Neural progenitor cell (in vitro differentiated cells): ENCODE data around the gene TMEM139.

Experiments used
- EZH2 ChIP-seq: fragments of 200-600 bp; sonication (generic); IDR thresholded peaks from 2 replicates; pipeline ENCODE4 v1.6.1; 2017; ENCODE audit warnings: antibody characterized with exemption, mild to moderate bottlenecking, moderate library complexity
- EZH2phosphoT487 ChIP-seq: fragments of 200-600 bp; sonication (generic); IDR thresholded peaks from 2 replicates; pipeline ENCODE4 v1.6.1; 2017; ENCODE audit warnings: antibody characterized with exemption
- TF ChIP-seq, protein P1 (sequence below): fragments of 200-600 bp; sonication (generic); IDR thresholded peaks from 2 replicates; pipeline ENCODE4 v1.5.1; 2017; ENCODE audit warnings: antibody characterized with exemption, mild to moderate bottlenecking

DNA sequence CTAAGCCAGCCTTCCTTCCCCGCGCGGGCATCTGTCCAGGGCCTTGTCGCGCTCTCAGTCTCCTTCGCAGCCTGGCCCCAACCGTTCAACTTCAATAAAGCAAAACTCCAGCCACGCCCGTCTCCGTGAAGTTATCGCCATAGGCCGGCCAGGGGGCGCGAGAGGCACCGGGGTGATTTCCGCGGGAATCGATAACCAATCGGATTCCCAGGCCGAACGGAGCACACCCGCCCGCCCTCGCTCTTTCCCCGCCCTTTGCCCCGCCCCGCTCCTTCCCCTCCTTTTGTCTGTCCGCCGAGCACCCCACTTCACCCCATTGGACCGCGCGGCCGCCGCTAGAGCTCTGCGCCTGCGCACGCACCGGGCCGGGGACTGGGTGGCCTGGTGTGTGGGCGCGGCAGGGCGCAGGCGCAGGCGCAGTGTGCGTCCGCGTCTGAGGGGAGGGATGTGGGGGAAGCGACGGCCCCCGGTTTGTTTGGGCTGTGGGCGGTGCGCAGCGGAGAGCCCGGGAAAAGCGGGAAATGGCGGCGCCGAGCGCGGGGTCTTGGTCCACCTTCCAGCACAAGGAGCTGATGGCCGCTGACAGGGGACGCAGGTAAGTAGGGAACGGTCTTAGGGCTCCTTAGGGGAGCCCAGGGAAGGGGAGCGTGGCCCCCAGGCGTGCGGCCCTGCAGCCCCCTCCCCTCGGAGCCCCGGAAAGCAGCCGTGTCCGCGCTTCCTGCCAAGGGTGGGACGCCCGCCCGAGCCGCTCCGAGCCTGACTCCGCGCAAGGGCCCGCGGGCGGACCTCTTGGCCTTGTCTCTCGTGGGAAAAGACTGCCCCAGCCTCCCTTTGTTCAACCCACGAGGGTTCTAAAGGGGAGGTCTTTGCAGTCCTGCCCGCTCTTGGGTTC is 3.4 kb downstream of the TMEM139 start, which contains the start of gene CASP2:
- TF ChIP-seq EZH2, result no peak
- TF ChIP-seq, protein P1, sequence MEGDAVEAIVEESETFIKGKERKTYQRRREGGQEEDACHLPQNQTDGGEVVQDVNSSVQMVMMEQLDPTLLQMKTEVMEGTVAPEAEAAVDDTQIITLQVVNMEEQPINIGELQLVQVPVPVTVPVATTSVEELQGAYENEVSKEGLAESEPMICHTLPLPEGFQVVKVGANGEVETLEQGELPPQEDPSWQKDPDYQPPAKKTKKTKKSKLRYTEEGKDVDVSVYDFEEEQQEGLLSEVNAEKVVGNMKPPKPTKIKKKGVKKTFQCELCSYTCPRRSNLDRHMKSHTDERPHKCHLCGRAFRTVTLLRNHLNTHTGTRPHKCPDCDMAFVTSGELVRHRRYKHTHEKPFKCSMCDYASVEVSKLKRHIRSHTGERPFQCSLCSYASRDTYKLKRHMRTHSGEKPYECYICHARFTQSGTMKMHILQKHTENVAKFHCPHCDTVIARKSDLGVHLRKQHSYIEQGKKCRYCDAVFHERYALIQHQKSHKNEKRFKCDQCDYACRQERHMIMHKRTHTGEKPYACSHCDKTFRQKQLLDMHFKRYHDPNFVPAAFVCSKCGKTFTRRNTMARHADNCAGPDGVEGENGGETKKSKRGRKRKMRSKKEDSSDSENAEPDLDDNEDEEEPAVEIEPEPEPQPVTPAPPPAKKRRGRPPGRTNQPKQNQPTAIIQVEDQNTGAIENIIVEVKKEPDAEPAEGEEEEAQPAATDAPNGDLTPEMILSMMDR, result peak; percentile 40
- no peak for TF ChIP-seq EZH2phosphoT487
